ENCODE results near the gene CALU.
A peak's percentile ranks its signal among the peaks of the same experiment; 100 is the strongest.

The CALU gene

GRCh38 chr7:128725531-128725930 is 13.6 kb upstream of the CALU start:
- DNase-seq = no peak

GRCh38 chr7:128726059-128726736 is 13.0 kb upstream of the CALU start:
- no peak for DNase-seq

GRCh38 chr7:128726737-128727072 is 12.5 kb upstream of the CALU start:
- DNase-seq = no peak

GRCh38 chr7:128727239-128727638 is 11.9 kb upstream of the CALU start:
- DNase-seq = no peak

DNA sequence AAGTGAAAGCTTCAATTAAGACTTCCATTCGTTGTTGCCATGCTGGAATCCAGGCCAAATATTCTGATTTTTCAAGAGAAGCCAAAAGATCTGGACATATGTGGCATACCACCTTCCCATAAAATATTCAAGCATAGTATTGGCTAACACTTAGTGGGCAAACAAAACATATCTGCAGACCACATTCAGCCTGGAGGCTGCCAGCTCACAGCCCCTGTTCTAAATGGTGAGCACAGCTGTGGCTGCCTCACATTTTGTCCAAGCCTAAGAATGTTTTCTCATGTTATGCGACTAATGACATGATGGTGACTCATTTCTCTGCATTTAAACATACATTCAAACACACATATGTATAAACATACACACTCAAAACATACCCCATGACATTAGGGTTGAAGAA is 10.6 kb upstream of the CALU start:
- DNase-seq = no peak

- no peak for DNase-seq
These were observed 9.7 kb upstream of the CALU start for GRCh38 chr7:128729494-128729893.

- no peak for DNase-seq
These were observed 8.0 kb upstream of the CALU start for GRCh38 chr7:128731184-128731583.

- no peak for DNase-seq
These were observed 6.5 kb upstream of the CALU start for GRCh38 chr7:128732521-128733277.

- no peak for DNase-seq
These were observed 5.9 kb upstream of the CALU start for GRCh38 chr7:128733278-128733645.

GRCh38 chr7:128734890-128735289 is 4.3 kb upstream of the CALU start:
- DNase-seq = no peak

DNA sequence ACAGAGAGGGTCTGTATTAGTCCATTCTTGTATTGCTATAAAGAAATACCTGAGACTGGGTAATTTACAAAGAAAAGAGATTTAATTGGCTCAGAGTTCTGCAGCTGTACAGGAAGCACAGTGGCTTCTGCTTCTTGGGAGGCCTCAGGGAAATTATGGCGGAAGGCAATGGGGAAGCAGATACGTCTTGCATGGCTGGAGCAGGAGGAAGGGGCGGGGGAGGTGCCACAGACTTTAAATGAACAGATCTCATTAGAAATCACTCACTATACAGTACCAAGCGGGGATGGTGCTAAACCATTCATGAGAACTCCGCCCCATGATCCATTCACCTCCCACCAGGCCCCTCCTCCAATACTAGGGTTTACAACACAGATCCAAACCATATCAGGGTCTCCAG is 3.7 kb upstream of the CALU start:
- DNase-seq = peak in 1 of 2 donors; percentile 53

GRCh38 chr7:128737441-128737840 is 1.7 kb upstream of the CALU start:
- no peak for DNase-seq

DNA sequence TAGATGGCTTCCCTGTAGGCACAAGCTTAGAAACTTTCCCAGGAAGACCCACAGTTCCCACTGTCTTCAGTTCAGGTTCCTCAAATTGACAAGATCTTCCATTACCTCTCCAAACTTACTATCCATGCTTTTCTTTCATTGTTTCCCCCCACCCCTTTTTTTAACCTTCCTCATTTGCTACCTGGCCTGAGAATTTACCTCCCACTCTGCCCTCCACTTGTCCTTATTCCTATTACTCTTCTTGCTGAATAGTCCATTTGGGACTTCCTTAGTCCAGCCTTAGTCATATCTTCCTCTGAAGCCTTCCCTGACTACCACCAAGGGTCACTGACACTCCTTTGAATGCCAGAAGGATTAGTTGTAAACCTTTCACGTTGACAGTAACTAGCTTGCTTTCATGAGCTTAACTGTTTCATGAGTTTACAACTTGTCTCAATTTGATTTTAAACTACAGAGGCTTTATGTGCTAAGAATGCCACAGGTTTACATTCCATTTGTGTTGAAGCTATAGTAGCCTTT is 1.2 kb upstream of the CALU start:
- no peak for DNase-seq

- peak in 1 of 2 donors; percentile 47 for DNase-seq
These were observed 550 bp upstream of the CALU start for GRCh38 chr7:128738570-128739047.

GRCh38 chr7:128739990-128740682 is 977 bp downstream of the CALU start:
- DNase-seq = no peak

- DNase-seq = no peak
These were observed 1.8 kb downstream of the CALU start for GRCh38 chr7:128740996-128741395.

DNA sequence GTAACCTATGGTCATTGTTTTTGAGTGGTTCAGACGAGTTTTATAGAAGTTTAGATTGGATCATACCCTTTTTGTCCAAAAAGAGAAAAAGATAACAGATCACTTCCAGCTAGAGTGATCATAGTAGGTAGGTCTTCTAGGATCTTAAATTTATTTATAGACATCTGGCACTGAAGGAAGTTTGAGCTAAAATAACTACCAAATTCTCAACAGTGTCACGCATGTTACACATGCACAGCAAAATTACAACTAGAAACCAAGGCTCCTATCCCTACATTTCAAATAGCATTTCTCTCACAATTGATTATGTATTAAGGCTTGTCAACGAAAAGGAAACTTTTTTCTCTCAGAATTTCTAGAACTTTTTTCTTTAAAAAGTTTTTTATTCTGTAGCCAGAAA is 2.3 kb downstream of the CALU start:
- DNase-seq = no peak

DNA sequence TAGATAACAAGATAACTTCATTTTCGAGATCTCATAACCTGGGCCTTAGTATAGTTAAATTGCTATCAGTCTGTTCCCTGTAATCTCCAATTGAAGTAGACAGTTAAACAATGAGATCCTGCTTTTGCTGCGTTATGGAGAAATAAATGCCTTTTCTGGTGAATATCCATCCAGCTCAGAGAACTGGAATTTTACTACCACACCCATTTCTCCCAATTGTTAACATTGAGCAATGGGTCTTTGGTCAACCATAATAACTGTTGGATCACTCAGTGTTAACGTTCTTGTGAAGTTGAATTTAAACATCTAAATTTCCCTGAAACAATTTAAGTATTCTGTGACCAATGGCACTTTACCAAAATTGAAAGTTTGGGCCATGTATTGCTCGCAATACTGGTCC is 3.0 kb downstream of the CALU start:
- no peak for DNase-seq

- no peak for DNase-seq
These were observed 4.1 kb downstream of the CALU start for GRCh38 chr7:128743112-128743772.

GRCh38 chr7:128744366-128744905 is 5.3 kb downstream of the CALU start:
- no peak for DNase-seq

- DNase-seq = no peak
These were observed 6.5 kb downstream of the CALU start for GRCh38 chr7:128745706-128746105.

DNA sequence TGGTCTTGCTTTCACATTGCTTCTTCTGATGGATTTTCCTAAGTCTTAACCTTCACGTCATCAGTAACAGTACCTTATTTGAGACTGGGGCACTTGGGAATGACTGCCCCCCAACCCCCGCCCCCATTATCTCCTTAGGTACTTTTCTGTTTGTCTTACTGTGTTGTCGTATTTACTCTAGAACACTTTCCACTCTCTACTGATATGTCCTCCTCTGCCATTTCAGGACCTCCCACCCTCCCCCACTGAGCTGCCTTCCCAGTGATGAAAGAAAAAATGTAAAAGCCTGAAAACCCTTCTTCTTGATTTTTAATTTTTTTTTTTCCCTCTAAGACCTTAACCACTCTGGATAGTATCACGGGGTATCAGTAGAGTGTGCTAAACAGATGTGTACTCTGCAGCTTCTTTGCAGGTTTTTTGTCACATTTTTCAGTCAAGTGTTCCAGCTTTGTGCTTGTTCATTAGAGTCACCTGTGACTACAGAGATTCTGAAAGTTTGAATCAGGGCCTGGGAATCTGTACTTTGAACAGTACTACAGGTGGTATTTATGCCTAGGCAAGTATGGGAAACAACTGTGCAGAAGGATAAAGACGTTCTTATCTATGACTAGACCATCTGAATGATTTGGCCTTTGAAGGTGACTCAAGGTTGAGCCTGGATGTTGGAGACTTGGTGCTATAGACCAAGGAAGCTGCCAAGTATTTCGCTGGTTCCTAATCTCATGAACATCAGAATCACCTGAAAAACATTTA is 8.3 kb downstream of the CALU start:
- DNase-seq = no peak

Measured in bone marrow (tissue), 2 donors.